Activated CD8-positive, alpha-beta memory T cell treated with anti-CD3 and anti-CD28 coated beads, Interleukin-2, amount 50 U/mL, for 24 hours (primary cell): ENCODE data around the gene APBA2.

Source experiments
- DNase-seq: peaks from one replicate; pipeline ENCODE4 v3.0.0-alpha.2; 2020; ENCODE audit errors: extremely low read depth

The APBA2 gene

DNA sequence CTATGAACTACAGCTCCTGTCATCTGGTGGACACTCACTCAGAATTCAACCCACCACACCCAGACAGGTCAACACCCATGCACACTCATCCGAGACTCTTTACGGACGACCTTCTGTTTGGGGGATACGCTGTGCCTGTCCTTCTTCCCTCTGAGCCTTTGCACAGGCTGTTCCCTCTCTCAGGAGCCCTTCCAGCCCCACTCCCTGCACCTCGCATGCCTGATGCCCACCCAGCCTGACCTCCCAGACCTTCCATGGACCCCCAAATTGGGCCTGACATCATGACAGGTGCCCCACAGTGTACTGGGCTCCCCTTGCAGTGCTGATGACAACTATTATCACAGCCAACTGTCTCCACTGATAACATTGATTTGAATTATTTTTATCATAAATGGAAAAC lies 248.0 kb downstream of the APBA2 start:
- DNase-seq, result no peak

- DNase-seq, result no peak
These were observed 248.5 kb downstream of the APBA2 start for GRCh38 chr15:29134239-29134638.

DNA sequence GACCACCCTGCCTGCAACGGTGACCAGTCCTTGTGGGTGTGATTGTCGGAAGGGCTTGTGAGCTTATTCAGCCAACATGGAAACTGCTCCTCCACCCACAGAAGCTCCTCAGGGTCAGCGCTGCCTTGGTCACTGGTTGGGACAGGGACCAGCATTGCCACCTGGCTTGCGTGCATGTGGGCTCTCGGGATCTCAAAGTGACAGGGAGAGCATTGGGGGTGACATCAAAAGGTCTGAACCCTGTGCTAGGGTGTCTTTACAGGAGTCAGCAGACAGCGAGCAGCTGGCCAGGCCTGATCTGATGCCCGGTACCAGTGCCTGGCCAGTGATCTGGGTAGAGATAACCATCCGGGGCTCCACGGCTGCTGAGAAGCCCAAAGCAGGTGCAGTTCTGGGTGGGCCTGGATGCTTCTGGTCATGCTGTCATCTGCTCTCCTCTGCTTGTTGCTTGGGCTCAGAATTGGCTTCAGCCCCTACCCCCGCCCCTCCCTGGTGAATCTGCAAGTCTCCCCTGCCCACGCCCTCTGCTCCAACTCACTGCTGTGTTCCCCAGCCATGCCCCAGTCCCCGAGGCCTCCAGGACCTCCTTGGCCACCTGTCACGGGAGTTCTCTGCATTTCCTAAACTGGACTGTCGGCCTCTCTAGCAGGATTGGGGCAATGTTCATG lies 249.0 kb downstream of the APBA2 start:
- DNase-seq, result no peak

DNA sequence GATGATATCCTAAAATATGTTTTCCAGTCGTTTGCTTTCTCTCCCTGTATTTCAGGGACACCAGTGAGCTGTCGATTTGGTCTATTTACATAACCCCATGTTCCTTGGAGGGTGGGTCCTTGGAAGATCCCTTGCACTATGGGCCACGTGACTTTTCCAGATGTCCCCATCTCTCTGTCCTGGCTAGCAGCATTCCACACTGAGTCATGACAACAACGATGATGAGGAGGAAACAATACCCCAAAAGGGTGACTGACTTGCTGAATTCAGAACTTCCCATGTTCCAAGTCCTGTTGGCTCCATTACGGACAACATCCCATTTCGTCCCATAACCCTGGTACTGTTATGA lies 249.5 kb downstream of the APBA2 start:
- DNase-seq, result no peak

- no peak for DNase-seq
These were observed 250.2 kb downstream of the APBA2 start for GRCh38 chr15:29135702-29136646.

- no peak for DNase-seq
These were observed 252.5 kb downstream of the APBA2 start for GRCh38 chr15:29138260-29138659.

DNA sequence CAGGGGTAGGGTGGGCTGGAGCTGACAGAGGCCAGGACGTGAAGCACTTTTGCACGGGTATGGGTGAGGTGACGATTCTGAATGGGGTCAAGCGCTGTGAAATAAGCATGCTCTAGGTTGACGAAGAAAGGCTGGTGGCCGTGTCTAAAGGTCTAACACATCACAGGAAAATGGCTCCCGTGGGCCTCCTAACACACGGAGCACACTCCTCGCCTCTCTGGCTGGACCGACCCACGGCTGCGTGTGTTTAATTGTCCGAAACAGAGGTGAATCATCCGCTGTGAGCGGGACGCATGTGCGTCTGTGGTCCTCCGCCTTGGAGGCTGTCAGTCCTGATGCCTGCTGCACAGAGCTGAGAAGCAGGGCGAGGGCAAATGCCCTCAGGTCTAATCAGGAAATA lies 253.3 kb downstream of the APBA2 start:
- no peak for DNase-seq

GRCh38 chr15:29139540-29140459 lies 254.0 kb downstream of the APBA2 start:
- DNase-seq, result no peak

DNA sequence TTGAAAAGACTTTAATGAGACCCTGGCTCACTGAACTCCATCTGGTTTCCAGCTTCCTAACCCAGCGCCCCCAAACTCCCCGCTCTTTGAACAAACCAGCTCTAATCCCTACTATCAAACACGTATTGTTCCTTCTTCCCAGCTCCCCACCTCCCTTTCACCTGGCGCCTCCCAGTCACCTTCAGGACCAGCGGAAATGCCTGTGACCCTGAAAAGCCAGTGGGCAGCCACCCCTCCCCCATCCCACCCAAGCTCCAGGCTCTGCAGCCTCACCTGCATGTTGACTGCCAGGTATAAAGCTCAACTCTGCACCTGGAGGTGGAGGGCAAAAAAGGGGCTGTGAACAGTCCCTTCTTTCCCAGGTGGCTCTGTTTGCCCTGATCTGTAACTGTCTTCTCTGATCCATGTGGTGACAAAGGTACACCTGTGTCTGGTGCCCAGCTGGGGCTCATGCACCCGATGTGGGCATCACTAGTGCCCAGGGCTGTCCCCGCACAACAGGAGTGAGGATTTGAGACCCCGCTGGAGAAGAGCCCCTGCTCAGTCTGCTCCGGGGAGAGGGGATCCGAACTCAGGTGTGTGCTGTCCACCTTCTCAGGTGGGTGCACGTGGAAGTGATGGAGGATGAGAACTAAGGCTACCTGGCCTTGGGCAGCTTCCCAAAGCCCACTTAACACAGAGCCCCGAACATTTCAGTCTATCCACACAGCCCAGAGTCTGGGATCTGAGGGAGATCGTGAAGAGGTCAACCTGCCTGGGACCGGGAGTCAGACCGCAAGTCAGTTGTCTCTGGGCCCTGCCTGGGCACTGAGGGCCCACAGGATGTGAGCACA lies 254.9 kb downstream of the APBA2 start:
- DNase-seq, result no peak

- DNase-seq, result no peak
These were observed 255.7 kb downstream of the APBA2 start for GRCh38 chr15:29141308-29142128.

GRCh38 chr15:29142129-29142747 lies 256.5 kb downstream of the APBA2 start:
- no peak for DNase-seq

- no peak for DNase-seq
These were observed 257.5 kb downstream of the APBA2 start for GRCh38 chr15:29143293-29143692.

- DNase-seq, result no peak
These were observed 258.3 kb downstream of the APBA2 start for GRCh38 chr15:29143909-29144635.

GRCh38 chr15:29149738-29150075 lies 263.9 kb downstream of the APBA2 start:
- no peak for DNase-seq

- DNase-seq, result no peak
These were observed 265.0 kb downstream of the APBA2 start for GRCh38 chr15:29150515-29151483.

DNA sequence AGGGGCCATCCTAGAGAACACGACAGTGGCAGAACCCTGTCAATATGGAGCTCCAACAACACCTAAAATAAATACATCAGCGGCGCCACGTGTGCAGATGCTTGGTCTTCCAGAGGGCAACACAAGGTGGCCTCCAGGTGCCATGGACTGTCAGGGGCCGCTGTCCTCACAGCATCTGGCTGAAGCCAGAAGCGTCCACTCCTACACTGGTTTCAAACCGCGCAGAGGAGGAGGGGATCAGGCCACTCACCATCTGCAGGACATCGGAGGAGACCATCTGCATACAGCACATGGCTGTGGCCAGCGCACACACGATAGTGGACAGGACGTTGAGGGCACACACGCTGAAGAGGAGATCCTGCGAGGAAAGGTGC lies 265.7 kb downstream of the APBA2 start:
- DNase-seq, result no peak

- no peak for DNase-seq
These were observed 270.7 kb downstream of the APBA2 start for GRCh38 chr15:29156521-29156920.

- no peak for DNase-seq
These were observed 274.1 kb downstream of the APBA2 start for GRCh38 chr15:29159771-29160455.
